HAP-1 (cell line): ENCODE measurements around the gene VWA5B1.
A peak's percentile ranks its signal among the peaks of the same experiment; 100 is the strongest.

Experiments used
- DNase-seq, 2 experiments: peaks; one replicate each; pipeline ENCODE4 v3.0.0-alpha.2; 2016 to 2020; ENCODE audit warnings: low spot score in 2 of 2
- H3K27me3 ChIP-seq: fragments of 250-450 bp; sonication (Bioruptor Pico); 2 replicates; pipeline ENCODE4 v1.5.1; 2020; ENCODE audit warnings: low read depth, mild to moderate bottlenecking, moderate library complexity
- H3K36me3 ChIP-seq: fragments of 250-450 bp; sonication (Bioruptor Pico); replicated peaks from 2 replicates; pipeline ENCODE4 v1.5.1; 2020; ENCODE audit warnings: mild to moderate bottlenecking
- H3K4me1 ChIP-seq: fragments of 250-450 bp; sonication (Bioruptor Pico); 2 replicates; pipeline ENCODE4 v1.5.1; 2020; ENCODE audit warnings: mild to moderate bottlenecking
- H3K4me3 ChIP-seq: fragments of 250-450 bp; sonication (Bioruptor Pico); 2 replicates; pipeline ENCODE4 v1.5.1; 2020; ENCODE audit warnings: mild to moderate bottlenecking, moderate library complexity
- H3K9me3 ChIP-seq: fragments of 250-450 bp; sonication (Bioruptor Pico); 2 replicates; pipeline ENCODE4 v1.5.1; 2020; ENCODE audit warnings: mild to moderate bottlenecking, moderate library complexity
- in situ Hi-C: fragments of 300-500 bp; cut with MboI; formaldehyde crosslinking; loops from 3 replicates; pipeline ENCODE4 v1.14.3; 2020; ENCODE audit warnings: low sequenced_read_pairs, inconsistent platforms, mixed read lengths

The VWA5B1 gene

GRCh38 chr1:20351911-20352701 is 61.4 kb downstream of the VWA5B1 start:
- H3K9me3 ChIP-seq, result no peaks in the 10 kb centered on the region
- no peak overlapping the region for H3K4me3 ChIP-seq
- in situ Hi-C loops, result no loop called here
- peaks cover 13% of the 10 kb centered on the region for H3K27me3 ChIP-seq
- H3K36me3 ChIP-seq, result no peaks in the 10 kb centered on the region
- H3K4me1 ChIP-seq, result no peaks in the 10 kb centered on the region
- DNase-seq, result no peak

GRCh38 chr1:20353836-20354235 is 63.2 kb downstream of the VWA5B1 start:
- no peak for DNase-seq
- Histone ChIP-seq H3K4me3 (no peak overlapping the region), H3K4me1 (no peaks in the 10 kb centered on the region), H3K9me3 (no peaks in the 10 kb centered on the region), H3K36me3 (no peaks in the 10 kb centered on the region), H3K27me3 (peaks cover 23% of the 10 kb centered on the region)
- in situ Hi-C loops, result no loop called here

GRCh38 chr1:20354610-20355009 is 63.9 kb downstream of the VWA5B1 start:
- DNase-seq, result no peak
- no peak overlapping the region for H3K4me3 ChIP-seq
- no peaks in the 10 kb centered on the region for H3K9me3 ChIP-seq
- in situ Hi-C loops, result no loop called here
- no peaks in the 10 kb centered on the region for H3K4me1 ChIP-seq
- peaks cover 30% of the 10 kb centered on the region for H3K27me3 ChIP-seq
- H3K36me3 ChIP-seq, result no peaks in the 10 kb centered on the region

GRCh38 chr1:20355101-20355827 is 64.6 kb downstream of the VWA5B1 start:
- no peaks in the 10 kb centered on the region for H3K36me3 ChIP-seq
- no peaks in the 10 kb centered on the region for H3K9me3 ChIP-seq
- in situ Hi-C loops, result no loop called here
- H3K27me3 ChIP-seq, result peaks cover 37% of the 10 kb centered on the region
- DNase-seq, result no peak
- H3K4me3 ChIP-seq, result no peak overlapping the region
- no peaks in the 10 kb centered on the region for H3K4me1 ChIP-seq

- DNase-seq, result no peak
- Histone ChIP-seq H3K36me3 (no peaks in the 10 kb centered on the region), H3K27me3 (peaks cover 37% of the 10 kb centered on the region), H3K9me3 (no peaks in the 10 kb centered on the region), H3K4me3 (no peak overlapping the region), H3K4me1 (no peaks in the 10 kb centered on the region)
- in situ Hi-C loops, result no loop called here
Observed at GRCh38 chr1:20355828-20356735, 65.4 kb downstream of the VWA5B1 start.

- H3K4me1 ChIP-seq, result no peaks in the 10 kb centered on the region
- no peaks in the 10 kb centered on the region for H3K9me3 ChIP-seq
- peaks cover 37% of the 10 kb centered on the region for H3K27me3 ChIP-seq
- no peak overlapping the region for H3K4me3 ChIP-seq
- DNase-seq, result no peak
- in situ Hi-C loops, result no loop called here
- no peaks in the 10 kb centered on the region for H3K36me3 ChIP-seq
Observed at GRCh38 chr1:20356850-20357459, 66.3 kb downstream of the VWA5B1 start.

- no peaks in the 10 kb centered on the region for H3K36me3 ChIP-seq
- in situ Hi-C loops, result no loop called here
- no peaks in the 10 kb centered on the region for H3K9me3 ChIP-seq
- no peak for DNase-seq
- H3K4me1 ChIP-seq, result no peaks in the 10 kb centered on the region
- peaks cover 37% of the 10 kb centered on the region for H3K27me3 ChIP-seq
- H3K4me3 ChIP-seq, result no peak overlapping the region
Observed at GRCh38 chr1:20357796-20358195, 67.1 kb downstream of the VWA5B1 start.

- H3K4me1 ChIP-seq, result no peaks in the 10 kb centered on the region
- H3K4me3 ChIP-seq, result no peak overlapping the region
- no peaks in the 10 kb centered on the region for H3K36me3 ChIP-seq
- H3K9me3 ChIP-seq, result no peaks in the 10 kb centered on the region
- in situ Hi-C loops, result no loop called here
- no peak for DNase-seq
- H3K27me3 ChIP-seq, result peaks cover 34% of the 10 kb centered on the region
Observed at GRCh38 chr1:20358761-20359263, 68.1 kb downstream of the VWA5B1 start.

GRCh38 chr1:20359451-20360330 is 69.0 kb downstream of the VWA5B1 start:
- no peak for DNase-seq
- Histone ChIP-seq H3K4me1 (no peaks in the 10 kb centered on the region), H3K36me3 (no peaks in the 10 kb centered on the region), H3K9me3 (no peaks in the 10 kb centered on the region), H3K27me3 (peaks cover 39% of the 10 kb centered on the region), H3K4me3 (no peak overlapping the region)
- in situ Hi-C loops, result loop anchor here (5.0 kb wide), 1 partner anchor 133 kb away; no protein-coding TSS in a partner anchor

GRCh38 chr1:20361401-20361800 is 70.7 kb downstream of the VWA5B1 start:
- Histone ChIP-seq H3K4me1 (no peaks in the 10 kb centered on the region), H3K9me3 (no peaks in the 10 kb centered on the region), H3K36me3 (no peaks in the 10 kb centered on the region), H3K4me3 (no peak overlapping the region), H3K27me3 (peaks cover 52% of the 10 kb centered on the region)
- DNase-seq, result no peak
- in situ Hi-C loops, result loop anchor here (5.0 kb wide), 1 partner anchor 131 kb away; no protein-coding TSS in a partner anchor

GRCh38 chr1:20361805-20362381 is 71.2 kb downstream of the VWA5B1 start:
- peak; percentile 7 to 81 for DNase-seq
- Histone ChIP-seq H3K36me3 (no peaks in the 10 kb centered on the region), H3K9me3 (no peaks in the 10 kb centered on the region), H3K27me3 (peaks cover 49% of the 10 kb centered on the region), H3K4me1 (no peaks in the 10 kb centered on the region), H3K4me3 (no peak overlapping the region)
- in situ Hi-C loops, result loop anchor here (5.0 kb wide), 1 partner anchor 130 kb away; no protein-coding TSS in a partner anchor

- no peak for DNase-seq
- no peaks in the 10 kb centered on the region for H3K4me1 ChIP-seq
- no peaks in the 10 kb centered on the region for H3K9me3 ChIP-seq
- H3K36me3 ChIP-seq, result no peaks in the 10 kb centered on the region
- in situ Hi-C loops, result loop anchor here (5.0 kb wide), 1 partner anchor 129 kb away; no protein-coding TSS in a partner anchor
- H3K27me3 ChIP-seq, result peaks cover 50% of the 10 kb centered on the region
- no peak overlapping the region for H3K4me3 ChIP-seq
Observed at GRCh38 chr1:20362856-20363255, 72.2 kb downstream of the VWA5B1 start.
